IMR-90 (cell line): Measurements from ENCODE around the gene SHB. TPM values are rescaled to one million over a fixed set of nuclear protein-coding genes. Genes with fewer than 3 reads are reported as not detected.

ENCODE experiments used
- ATAC-seq: fragments of 200-7000 bp; cut with Tn5 transposase; 2 replicates; pipeline ENCODE4 v1.9.1; 2020; ENCODE audit warnings: low read depth, mild to moderate bottlenecking, moderate library complexity
- BruUV-seq: library from RNA; stranded (reverse); fragments of 400-500 nt; replicated peaks from 2 replicates; lab custom pipeline; 2021; lab: Mats Ljungman, UMichigan
- CTCF ChIA-PET: fragments of 300-600 bp; formaldehyde crosslinking; extraction: SDS; loops from one replicate; lab custom pipeline; 2021; ENCODE audit warnings: antibody characterized with exemption; lab: Yijun Ruan, JAX
- POLR2A ChIA-PET: fragments of 300-600 bp; sonication (Branson Sonifier 250); formaldehyde crosslinking; loops from one replicate; lab custom pipeline; 2022; ENCODE audit warnings: antibody characterized with exemption; ENCODE audit not compliant: unreplicated experiment; lab: Charles Lee
- DNase-seq: peaks from one replicate; pipeline ENCODE4 v3.0.0; 2013
- H2AFZ ChIP-seq: replicated peaks from 2 replicates; pipeline ENCODE3; 2013; ENCODE audit warnings: low read length, mild to moderate bottlenecking; ENCODE audit not compliant: poor library complexity
- H2AK5ac ChIP-seq: 2 replicates; pipeline ENCODE4 v1.6.1; 2013; ENCODE audit warnings: low read depth, low read length, inconsistent platforms
- H2AK9ac ChIP-seq: replicated peaks from 2 replicates; pipeline ENCODE3; 2013; ENCODE audit warnings: mild to moderate bottlenecking, low read depth, low read length, moderate library complexity; ENCODE audit not compliant: poor library complexity
- H2BK120ac ChIP-seq: 2 replicates; pipeline ENCODE4 v1.6.1; 2013; ENCODE audit warnings: low read depth, low read length, inconsistent platforms
- H2BK15ac ChIP-seq: 3 replicates; pipeline ENCODE4 v1.6.1; 2013; ENCODE audit warnings: low read depth, low read length, inconsistent platforms
- H2BK20ac ChIP-seq: 2 replicates; pipeline ENCODE4 v1.6.1; 2013; ENCODE audit warnings: low read depth, mild to moderate bottlenecking, inconsistent platforms, low read length, moderate library complexity
- H2BK5ac ChIP-seq: 2 replicates; pipeline ENCODE4 v1.6.1; 2013; ENCODE audit warnings: mild to moderate bottlenecking, low read depth, low read length, inconsistent platforms; ENCODE audit not compliant: poor library complexity, severe bottlenecking
- H3K14ac ChIP-seq: replicated peaks from 2 replicates; pipeline ENCODE4 v1.6.1; 2013; ENCODE audit warnings: low read depth, low read length, inconsistent platforms
- H3K18ac ChIP-seq: 2 replicates; pipeline ENCODE4 v1.6.1; 2013; ENCODE audit warnings: low read depth, low read length, control low read depth
- H3K23ac ChIP-seq: 2 replicates; pipeline ENCODE4 v1.6.1; 2013; ENCODE audit warnings: low read depth, low read length, inconsistent platforms
- H3K27ac ChIP-seq: 2 replicates; pipeline ENCODE4 v1.5.1; 2013; ENCODE audit warnings: mild to moderate bottlenecking, control low read depth, low read length; ENCODE audit not compliant: insufficient read depth
- H3K27me3 ChIP-seq: 2 replicates; pipeline ENCODE4 v1.6.1; 2013; ENCODE audit warnings: low read length; ENCODE audit not compliant: control insufficient read depth, insufficient read depth
- H3K36me3 ChIP-seq: 2 replicates; pipeline ENCODE4 v1.6.1; 2013; ENCODE audit warnings: low read length, mixed read lengths; ENCODE audit not compliant: control insufficient read depth, insufficient read depth
- H3K4ac ChIP-seq: 2 replicates; pipeline ENCODE4 v1.6.1; 2013; ENCODE audit warnings: low read depth, low read length, inconsistent platforms
- H3K4me1 ChIP-seq: 2 replicates; pipeline ENCODE4 v1.6.1; 2013; ENCODE audit warnings: low read length, mixed read lengths; ENCODE audit not compliant: control insufficient read depth, insufficient read depth
- H3K4me2 ChIP-seq: 2 replicates; pipeline ENCODE4 v1.6.1; 2013; ENCODE audit warnings: low read depth, mild to moderate bottlenecking, control low read depth, low read length, moderate library complexity
- H3K4me3 ChIP-seq: 2 replicates; pipeline ENCODE4 v1.5.1; 2013; ENCODE audit warnings: low read depth, mild to moderate bottlenecking, control low read depth, low read length, moderate library complexity; ENCODE audit not compliant: insufficient read depth
- H3K56ac ChIP-seq: 2 replicates; pipeline ENCODE4 v1.6.1; 2013; ENCODE audit warnings: low read length, inconsistent platforms; ENCODE audit not compliant: insufficient read depth; ENCODE audit errors: extremely low read depth
- H3K79me1 ChIP-seq, 2 experiments: 2 replicates each; pipeline ENCODE4 v1.6.1; 2013; ENCODE audit warnings: low read length in 2 of 2, inconsistent platforms in 1 of 2, low read depth in 1 of 2
- H3K9ac ChIP-seq: 2 replicates; pipeline ENCODE4 v1.6.1; 2013; ENCODE audit warnings: low read depth, low read length, control low read depth
- H3K9me1 ChIP-seq: 2 replicates; pipeline ENCODE4 v1.6.1; 2013; ENCODE audit warnings: low read length, inconsistent platforms; ENCODE audit not compliant: insufficient read depth
- H3K9me3 ChIP-seq: 2 replicates; pipeline ENCODE4 v1.6.1; 2013; ENCODE audit warnings: low read length; ENCODE audit not compliant: control insufficient read depth, insufficient read depth
- H4K20me1 ChIP-seq: 2 replicates; pipeline ENCODE4 v1.6.1; 2013; ENCODE audit warnings: low read length, inconsistent platforms; ENCODE audit not compliant: insufficient read depth
- H4K5ac ChIP-seq: 2 replicates; pipeline ENCODE4 v1.6.1; 2013; ENCODE audit warnings: mild to moderate bottlenecking, low read depth, low read length, control low read depth
- H4K8ac ChIP-seq, 2 experiments: 2 replicates each; pipeline ENCODE4 v1.6.1; 2013; ENCODE audit warnings: low read depth in 2 of 2, low read length in 2 of 2, control low read depth in 1 of 2, inconsistent platforms in 1 of 2
- H4K91ac ChIP-seq: 2 replicates; pipeline ENCODE4 v1.6.1; 2013; ENCODE audit warnings: low read depth, low read length, inconsistent platforms; ENCODE audit not compliant: insufficient read depth
- ELK1 ChIP-seq: fragments of 150-350 bp; IDR thresholded peaks from 2 replicates; pipeline ENCODE4 v1.6.1; 2016; ENCODE audit warnings: low read depth, mild to moderate bottlenecking, low read length, moderate library complexity, borderline replicate concordance
- FOS ChIP-seq: fragments of 150-350 bp; IDR thresholded peaks from 2 replicates; pipeline ENCODE4 v1.6.1; 2016; ENCODE audit warnings: low read depth, low read length
- MAZ ChIP-seq: IDR thresholded peaks from 2 replicates; pipeline ENCODE4 v1.6.1; 2012; ENCODE audit warnings: low read depth, mild to moderate bottlenecking, low read length, improper control_type of control experiment, moderate library complexity, borderline replicate concordance
- RCOR1 ChIP-seq: IDR thresholded peaks from 2 replicates; pipeline ENCODE4 v1.6.1; 2012; ENCODE audit warnings: mild to moderate bottlenecking, low read length, improper control_type of control experiment; ENCODE audit not compliant: insufficient replicate concordance
- WGBS, 2 experiments: methylation state at CpG; one replicate each; pipeline versions ENCODE4 v1.1.5 to v1.1.7; 2013; ENCODE audit warnings: missing lambda C conversion rate in 2 of 2; ENCODE audit not compliant: insufficient read length in 1 of 2; ENCODE audit errors: extremely low coverage in 2 of 2; 5-methylcytosine and 5-hydroxymethylcytosine counted together
- dilution Hi-C: fragments of 300-500 bp; cut with HindIII; formaldehyde crosslinking; loops from one replicate; pipeline ENCODE4 v1.14.3; 2018; ENCODE audit warnings: low sequenced_read_pairs; ENCODE audit not compliant: unreplicated experiment
- in situ Hi-C: fragments of 300-500 bp; cut with MboI; formaldehyde crosslinking; loops from 3 replicates; pipeline ENCODE4 v1.14.3; 2019; ENCODE audit warnings: low sequenced_read_pairs, inconsistent platforms, mixed read lengths
- intact Hi-C: fragments of 100-400 bp; cut with micrococcal nuclease; formaldehyde crosslinking; loops from 2 replicates; pipeline ENCODE4 v1.10.0; 2022
- polyA plus RNA-seq, 3 experiments: library from polyadenylated mRNA; depleted of rRNA; stranded (reverse); fragments of >200 nt; gene quantifications; 2 replicates each; pipeline ENCODE4 v1.2.3, GENCODE V29; 2012; ENCODE audit warnings: low replicate concordance in 1 of 3
- total RNA-seq: library from RNA; depleted of rRNA; stranded (reverse); fragments of >200 nt; gene quantifications from 2 replicates; pipeline ENCODE4 v1.2.3, GENCODE V29; 2012

Gene SHB
- total and polyA plus RNA-seq, 2 of the 4 experiments (the other 2 are of a cell fraction), result 6.1 to 20.4 TPM

- intact Hi-C loops, result loop anchor here (1.0 to 5.0 kb wide), 3 partner anchors 43 to 115 kb away; partner anchors contain the start of gene SHB
- peak overlapping the region; percentile 87 for H3K27ac ChIP-seq
- DNase-seq (peak; percentile 96), ATAC-seq (peak; percentile 11; the same call in 1 of the 2 replicates)
- H2AK9ac ChIP-seq, result peak overlapping the region; percentile 90
- TF ChIP-seq FOS (peak; percentile 90), ELK1 (no peak), RCOR1 (peak; percentile 32), MAZ (0 out of 2 replicates have a peak, but pooled peaks have one; percentile 16)
- H3K4ac ChIP-seq, result peak overlapping the region; percentile 98
- no TSS peak for BruUV-seq
- no peak overlapping the region; the same call in 1 of the 2 replicates for H3K9ac ChIP-seq
- peaks cover 33 to 91% of the 10 kb centered on the region in 2 experiments; a peak in 3 of 4 replicates for H3K79me1 ChIP-seq
- peak overlapping the region; percentile 95; the same call in 1 of the 2 replicates for H3K23ac ChIP-seq
- no peak overlapping the region for H3K4me2 ChIP-seq
- peaks cover 59% of the 10 kb centered on the region for H3K36me3 ChIP-seq
- H4K91ac ChIP-seq, result peak overlapping the region; percentile 99
- H3K56ac ChIP-seq, result peak overlapping the region; percentile 39; the same call in 1 of the 2 replicates
- in situ Hi-C loops, result no loop called here
- no peak overlapping the region for H3K4me3 ChIP-seq
- H3K9me1 ChIP-seq, result peaks cover 47% of the 10 kb centered on the region
- H2BK5ac ChIP-seq, result peak overlapping the region; percentile 100
- H3K27me3 ChIP-seq, result no peaks in the 10 kb centered on the region
- peak overlapping the region; percentile 95 to 97 for H4K8ac ChIP-seq
- H4K5ac ChIP-seq, result peak overlapping the region; percentile 94
- H3K9me3 ChIP-seq, result no peaks in the 10 kb centered on the region
- H2BK120ac ChIP-seq, result peak overlapping the region; percentile 99
- WGBS, 2 experiments, result 62% methylated on average over 5 of the region's 6 CpGs; no CpG with 5 or more reads in 1 of the 2 experiments
- peak overlapping the region; percentile 40 for H2AFZ ChIP-seq
- CTCF ChIA-PET, result no interaction called here
- dilution Hi-C loops, result no loop called here
- H3K18ac ChIP-seq, result peak overlapping the region; percentile 95
- H3K4me1 ChIP-seq, result peaks cover 28% of the 10 kb centered on the region
- peaks cover 13% of the 10 kb centered on the region for H4K20me1 ChIP-seq
- H2BK20ac ChIP-seq, result peak overlapping the region; percentile 98
- peak overlapping the region; percentile 100 for H2AK5ac ChIP-seq
- H2BK15ac ChIP-seq, result peak overlapping the region; percentile 97; the same call in 2 of the 3 replicates
- H3K14ac ChIP-seq, result peak overlapping the region; percentile 92
- POLR2A ChIA-PET, result interaction anchor here (0.6 kb wide), 1 partner anchor 95 kb away, joined by 4 read pairs; no protein-coding TSS in a partner anchor
Measured at GRCh38 chr9:37952731-37953130, 116.3 kb downstream of the SHB start.
